ENCODE results near the gene CPEB4. TPM values are rescaled to one million over a fixed set of nuclear protein-coding genes. Genes with fewer than 3 reads are reported as not detected.
A peak's percentile ranks its signal among the peaks of the same experiment; 100 is the strongest.

The CPEB4 gene
- total and polyA plus RNA-seq, 2 donors (not counting 1 experiment from before 2014, with no cell fraction given), result 8.4 to 26.0 TPM

- peaks cover 18 to 24% of the 10 kb centered on the region in 2 donors for H3K4me1 ChIP-seq (ENCODE audit: control insufficient read depth in 2 of 2, insufficient read depth in 2 of 2, low read length in 2 of 2)
- H4K20me1 ChIP-seq (ENCODE audit: control insufficient read depth, insufficient read depth, low read length, poor library complexity, severe bottlenecking), result no peaks in the 10 kb centered on the region
- Mint-ChIP-seq H3K27me3 (no peaks in the 10 kb centered on the region), H3K4me1 (peaks cover 22% of the 10 kb centered on the region), H3K27ac (no peak overlapping the region), H3K4me3 (no peak overlapping the region), H3K9me3 (ENCODE audit: insufficient read depth) (no peaks in the 10 kb centered on the region)
- H3K27me3 ChIP-seq (replicated peaks in 1 of 4; ENCODE audit: control extremely low read depth in 1 of 4, control insufficient read depth in 3 of 4, insufficient read depth in 4 of 4, low read length in 3 of 4), result no peaks in the 10 kb centered on the region
- peak overlapping the region; percentile 82 to 95 for H3K27ac ChIP-seq (ENCODE audit: low read length in 2 of 2)
- peak overlapping the region; percentile 72 for H2AFZ ChIP-seq (ENCODE audit: insufficient read depth, low read depth, low read length, poor library complexity, severe bottlenecking)
- intact Hi-C loops (cut with micrococcal nuclease), result loop anchor here (1.0 to 5.0 kb wide), 5 partner anchors 30 to 302 kb away; partner anchors contain the start of genes BOD1 and CPEB4
- POLR2A ChIA-PET, result interaction anchor here (0.9 to 2.0 kb wide), 5 partner anchors 28 to 301 kb away, joined by 4 to 11 read pairs (median 5); partner anchors contain the start of genes BOD1 and CPEB4
- H3K36me3 ChIP-seq (replicated peaks in 1 of 2; ENCODE audit: control extremely low read depth in 1 of 2, control insufficient read depth in 1 of 2, extremely low read depth in 1 of 2, insufficient read depth in 2 of 2, low read length in 1 of 2), result peaks cover 4 to 6% of the 10 kb centered on the region in 2 experiments
- TF ChIP-seq CTCF (IDR thresholded peaks at IDR 0.05) (no peak), EZH2 (IDR thresholded peaks at IDR 0.05; ENCODE audit: borderline replicate concordance, insufficient read depth, low read depth, low read length, poor library complexity, severe bottlenecking) (no peak)
- no peaks in the 10 kb centered on the region for H3K9me3 ChIP-seq (ENCODE audit: control extremely low read depth in 1 of 3, control insufficient read depth in 2 of 3, insufficient read depth in 1 of 3, low read length in 2 of 3)
- CTCF ChIA-PET, result interaction anchor here (0.7 to 1.5 kb wide), 22 partner anchors 9 to 302 kb away, joined by 3 to 11 read pairs (median 4); partner anchors contain the start of genes BOD1 and CPEB4
- peak overlapping the region; percentile 78 for H3K4me2 ChIP-seq (replicated peaks; ENCODE audit: low read depth, low read length, poor library complexity, severe bottlenecking)
- WGBS (ENCODE audit: insufficient coverage), result 0% methylated on average over 11 of the region's 19 CpGs
- H3K79me2 ChIP-seq (ENCODE audit: control insufficient read depth, insufficient read depth, low read length), result peaks cover 36% of the 10 kb centered on the region
- peak overlapping the region; percentile 43 to 81 (median 62) for H3K4me3 ChIP-seq (ENCODE audit: control extremely low read depth in 1 of 5, extremely low read depth in 1 of 5, insufficient read depth in 1 of 5, low read depth in 2 of 5, low read length in 4 of 5)
- peak overlapping the region; percentile 75 for H3K9ac ChIP-seq (ENCODE audit: low read length)
- DNase-seq (peak; percentile 92), ATAC-seq (ENCODE audit: low read depth) (peak; percentile 89)
Measured at GRCh38 chr5:173917788-173918786, 29.9 kb downstream of the CPEB4 start.

Data from B cell (primary cell).